GM12864 (cell line): ENCODE measurements around the gene HIPK2.

Experiments
- DNase-seq: peaks from one replicate; pipeline ENCODE4 v3.0.0-alpha.2; 2011; ENCODE audit warnings: low read depth
- H3K4me3 ChIP-seq: 2 replicates; pipeline ENCODE4 v1.5.1; 2011; ENCODE audit warnings: mild to moderate bottlenecking, low read depth, low read length, control low read depth
- CTCF ChIP-seq: IDR thresholded peaks from 2 replicates; pipeline ENCODE4 v1.5.1; 2011; ENCODE audit warnings: low read depth, mild to moderate bottlenecking, moderate library complexity, low read length, control low read depth, inconsistent platforms; ENCODE audit errors: missing control alignments

Gene HIPK2

GRCh38 chr7:139669106-139670061 is 108.4 kb downstream of the HIPK2 start:
- no peak overlapping the region for H3K4me3 ChIP-seq
- no peak for DNase-seq
- TF ChIP-seq CTCF: no peak

GRCh38 chr7:139667377-139667776 is 110.4 kb downstream of the HIPK2 start:
- DNase-seq: no peak
- H3K4me3 ChIP-seq: no peak overlapping the region
- TF ChIP-seq CTCF: no peak

GRCh38 chr7:139666501-139666900 is 111.3 kb downstream of the HIPK2 start:
- no peak for TF ChIP-seq CTCF
- no peak overlapping the region for H3K4me3 ChIP-seq
- no peak for DNase-seq

GRCh38 chr7:139664434-139664833 is 113.4 kb downstream of the HIPK2 start:
- no peak for DNase-seq
- TF ChIP-seq CTCF: no peak
- no peak overlapping the region for H3K4me3 ChIP-seq

GRCh38 chr7:139663608-139664177 is 114.1 kb downstream of the HIPK2 start:
- no peak overlapping the region for H3K4me3 ChIP-seq
- TF ChIP-seq CTCF: no peak
- DNase-seq: no peak

GRCh38 chr7:139661903-139662302 is 115.9 kb downstream of the HIPK2 start:
- TF ChIP-seq CTCF: no peak

More at GRCh38 chr7:139661903-139662302, 115.9 kb downstream of the HIPK2 start:
- DNase-seq: no peak
- H3K4me3 ChIP-seq: no peak overlapping the region
